Liver (tissue), 3 donors: ENCODE measurements around the gene CROCC2.

ENCODE experiments used
- CTCF ChIP-seq: fragments of 150-350 bp; IDR thresholded peaks from 2 replicates; pipeline ENCODE4 v1.5.1; 2017; ENCODE audit warnings: improper control_type of control experiment, low read depth, low read length; ENCODE audit not compliant: missing input control
- EGR1 ChIP-seq, 2 donors: IDR thresholded peaks; 2 replicates each; pipeline ENCODE4 v1.6.1; 2016 to 2018; ENCODE audit warnings: antibody characterized with exemption in 2 of 2, low read depth in 2 of 2
- FOXA1 ChIP-seq: IDR thresholded peaks from 2 replicates; pipeline ENCODE4 v1.6.1; 2016; ENCODE audit warnings: antibody characterized with exemption
- GABPA ChIP-seq, 2 donors: IDR thresholded peaks in 1 of 2; conservative IDR thresholded peaks in 1 of 2; 2 replicates each; pipeline ENCODE4 v1.6.1; 2016; ENCODE audit warnings: antibody characterized with exemption in 2 of 2, mild to moderate bottlenecking in 1 of 2, moderate library complexity in 1 of 2
- JUND ChIP-seq, 2 donors: IDR thresholded peaks; 2 replicates each; pipeline ENCODE4 v1.6.1; 2016; ENCODE audit warnings: antibody characterized with exemption in 2 of 2
- MAX ChIP-seq: IDR thresholded peaks from 2 replicates; pipeline ENCODE4 v1.6.1; 2016; ENCODE audit warnings: antibody characterized with exemption
- RAD21 ChIP-seq, 2 donors: IDR thresholded peaks; 2 replicates each; pipeline ENCODE4 v1.6.1; 2016; ENCODE audit warnings: antibody characterized with exemption in 2 of 2, mild to moderate bottlenecking in 2 of 2
- SP1 ChIP-seq: IDR thresholded peaks from 2 replicates; pipeline ENCODE4 v1.6.1; 2018; ENCODE audit warnings: antibody characterized with exemption, mild to moderate bottlenecking
- TAF1 ChIP-seq: conservative IDR thresholded peaks from 2 replicates; pipeline ENCODE4 v1.6.1; 2016; ENCODE audit warnings: antibody characterized with exemption, mild to moderate bottlenecking
- YY1 ChIP-seq: IDR thresholded peaks from 2 replicates; pipeline ENCODE4 v1.6.1; 2016; ENCODE audit warnings: antibody characterized with exemption, mild to moderate bottlenecking
- TF ChIP-seq, protein P1 (sequence below): IDR thresholded peaks from 2 replicates; pipeline ENCODE4 v1.6.1; 2016; ENCODE audit warnings: antibody characterized with exemption, mild to moderate bottlenecking
- TF ChIP-seq, protein P2 (sequence below): IDR thresholded peaks from 2 replicates; pipeline ENCODE4 v1.6.1; 2016; ENCODE audit warnings: antibody characterized with exemption
- TF ChIP-seq, protein P3 (sequence below): IDR thresholded peaks from 2 replicates; pipeline ENCODE4 v1.6.1; 2016; ENCODE audit warnings: antibody characterized with exemption
- donor health status: healthy.
- donor health status: healthy.

DNA sequence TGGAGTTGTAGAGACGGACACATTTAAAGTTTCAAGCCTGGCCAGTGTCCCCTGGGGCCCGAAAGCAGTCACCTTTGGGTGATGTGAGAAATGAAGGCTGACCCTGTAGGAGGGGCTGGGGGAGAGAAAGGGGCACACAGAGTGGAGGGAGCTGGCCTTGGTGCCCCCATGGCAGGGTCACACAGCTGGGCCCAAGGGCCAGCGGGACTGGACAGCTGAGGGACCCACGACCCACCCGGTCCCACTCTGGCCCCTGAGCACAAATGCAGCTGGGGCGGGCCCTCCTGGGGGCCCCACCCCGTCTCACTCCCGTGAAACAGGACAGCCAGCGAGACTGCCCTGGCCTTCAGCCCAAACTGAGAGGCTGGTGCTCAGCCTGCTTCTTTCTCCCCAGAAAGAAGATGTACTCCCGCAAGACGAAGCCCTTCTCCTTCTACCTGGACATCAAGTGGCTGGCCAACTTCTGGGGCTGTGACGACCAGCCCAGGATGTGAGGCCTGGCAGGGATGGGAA lies 31.4 kb upstream of the CROCC2 start:
- TF ChIP-seq CTCF (no peak), JUND (IDR thresholded peaks at IDR 0.05) (no peak), MAX (no peak), YY1 (no peak), GABPA (IDR thresholded peaks at IDR 0.05 in 1 of 2, conservative IDR thresholded peaks at IDR 0.05 in 1 of 2) (no peak), RAD21 (IDR thresholded peaks at IDR 0.05) (no peak), EGR1 (IDR thresholded peaks at IDR 0.05; ENCODE audit: low read depth in 2 of 2) (no peak), SP1 (no peak), FOXA1 (no peak), TAF1 (no peak)
- TF ChIP-seq, protein P1, sequence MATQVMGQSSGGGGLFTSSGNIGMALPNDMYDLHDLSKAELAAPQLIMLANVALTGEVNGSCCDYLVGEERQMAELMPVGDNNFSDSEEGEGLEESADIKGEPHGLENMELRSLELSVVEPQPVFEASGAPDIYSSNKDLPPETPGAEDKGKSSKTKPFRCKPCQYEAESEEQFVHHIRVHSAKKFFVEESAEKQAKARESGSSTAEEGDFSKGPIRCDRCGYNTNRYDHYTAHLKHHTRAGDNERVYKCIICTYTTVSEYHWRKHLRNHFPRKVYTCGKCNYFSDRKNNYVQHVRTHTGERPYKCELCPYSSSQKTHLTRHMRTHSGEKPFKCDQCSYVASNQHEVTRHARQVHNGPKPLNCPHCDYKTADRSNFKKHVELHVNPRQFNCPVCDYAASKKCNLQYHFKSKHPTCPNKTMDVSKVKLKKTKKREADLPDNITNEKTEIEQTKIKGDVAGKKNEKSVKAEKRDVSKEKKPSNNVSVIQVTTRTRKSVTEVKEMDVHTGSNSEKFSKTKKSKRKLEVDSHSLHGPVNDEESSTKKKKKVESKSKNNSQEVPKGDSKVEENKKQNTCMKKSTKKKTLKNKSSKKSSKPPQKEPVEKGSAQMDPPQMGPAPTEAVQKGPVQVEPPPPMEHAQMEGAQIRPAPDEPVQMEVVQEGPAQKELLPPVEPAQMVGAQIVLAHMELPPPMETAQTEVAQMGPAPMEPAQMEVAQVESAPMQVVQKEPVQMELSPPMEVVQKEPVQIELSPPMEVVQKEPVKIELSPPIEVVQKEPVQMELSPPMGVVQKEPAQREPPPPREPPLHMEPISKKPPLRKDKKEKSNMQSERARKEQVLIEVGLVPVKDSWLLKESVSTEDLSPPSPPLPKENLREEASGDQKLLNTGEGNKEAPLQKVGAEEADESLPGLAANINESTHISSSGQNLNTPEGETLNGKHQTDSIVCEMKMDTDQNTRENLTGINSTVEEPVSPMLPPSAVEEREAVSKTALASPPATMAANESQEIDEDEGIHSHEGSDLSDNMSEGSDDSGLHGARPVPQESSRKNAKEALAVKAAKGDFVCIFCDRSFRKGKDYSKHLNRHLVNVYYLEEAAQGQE: no peak
- TF ChIP-seq, protein P2, sequence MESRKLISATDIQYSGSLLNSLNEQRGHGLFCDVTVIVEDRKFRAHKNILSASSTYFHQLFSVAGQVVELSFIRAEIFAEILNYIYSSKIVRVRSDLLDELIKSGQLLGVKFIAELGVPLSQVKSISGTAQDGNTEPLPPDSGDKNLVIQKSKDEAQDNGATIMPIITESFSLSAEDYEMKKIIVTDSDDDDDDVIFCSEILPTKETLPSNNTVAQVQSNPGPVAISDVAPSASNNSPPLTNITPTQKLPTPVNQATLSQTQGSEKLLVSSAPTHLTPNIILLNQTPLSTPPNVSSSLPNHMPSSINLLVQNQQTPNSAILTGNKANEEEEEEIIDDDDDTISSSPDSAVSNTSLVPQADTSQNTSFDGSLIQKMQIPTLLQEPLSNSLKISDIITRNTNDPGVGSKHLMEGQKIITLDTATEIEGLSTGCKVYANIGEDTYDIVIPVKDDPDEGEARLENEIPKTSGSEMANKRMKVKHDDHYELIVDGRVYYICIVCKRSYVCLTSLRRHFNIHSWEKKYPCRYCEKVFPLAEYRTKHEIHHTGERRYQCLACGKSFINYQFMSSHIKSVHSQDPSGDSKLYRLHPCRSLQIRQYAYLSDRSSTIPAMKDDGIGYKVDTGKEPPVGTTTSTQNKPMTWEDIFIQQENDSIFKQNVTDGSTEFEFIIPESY: no peak
- TF ChIP-seq, protein P3, sequence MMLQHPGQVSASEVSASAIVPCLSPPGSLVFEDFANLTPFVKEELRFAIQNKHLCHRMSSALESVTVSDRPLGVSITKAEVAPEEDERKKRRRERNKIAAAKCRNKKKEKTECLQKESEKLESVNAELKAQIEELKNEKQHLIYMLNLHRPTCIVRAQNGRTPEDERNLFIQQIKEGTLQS: no peak
